OCI-LY3 (cell line): ENCODE measurements around the gene LAMTOR1.

Experiments used
- EZH2phosphoT487 ChIP-seq: fragments of 200-600 bp; shearing (Covaris generic); IDR thresholded peaks from 2 replicates; pipeline ENCODE4 v1.6.1; 2018; ENCODE audit warnings: antibody characterized with exemption, mixed run types, low read depth
- TF ChIP-seq, protein P1 (sequence below): fragments of 200-600, 300-600 bp; sonication (generic); IDR thresholded peaks from 2 replicates; pipeline ENCODE4 v1.5.1; 2014; ENCODE audit warnings: antibody characterized with exemption, low read length, low read depth

DNA sequence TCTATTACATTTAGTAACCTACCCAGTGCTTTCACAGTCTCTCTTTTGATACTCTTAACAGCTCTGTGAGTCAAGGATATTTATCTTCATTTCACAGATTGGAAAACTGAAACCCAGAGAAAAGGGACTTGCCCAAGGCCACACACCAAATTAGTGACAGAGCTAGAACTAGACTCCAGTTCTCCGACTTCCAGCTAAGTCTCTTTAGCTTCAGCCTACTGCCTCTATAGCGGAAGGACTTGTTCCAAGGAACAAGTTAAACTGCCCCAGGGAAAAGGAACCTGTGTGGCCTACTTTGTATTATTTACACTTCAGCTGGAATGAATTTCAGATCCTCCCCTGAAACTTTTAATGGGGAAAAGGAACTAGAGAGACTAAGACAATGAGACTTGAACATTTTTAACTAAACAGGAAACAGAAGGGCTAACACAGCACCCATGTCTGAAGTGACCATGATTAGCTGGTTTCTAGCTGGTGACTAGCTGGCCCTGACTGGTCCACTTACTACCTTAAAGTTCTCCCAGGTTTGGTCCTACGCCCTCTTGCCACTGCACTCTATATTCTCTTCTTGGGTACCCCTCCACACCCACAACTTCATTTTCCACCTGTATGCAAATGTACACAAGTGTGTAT, 21.2 kb downstream of the LAMTOR1 start:
- TF ChIP-seq, protein P1, sequence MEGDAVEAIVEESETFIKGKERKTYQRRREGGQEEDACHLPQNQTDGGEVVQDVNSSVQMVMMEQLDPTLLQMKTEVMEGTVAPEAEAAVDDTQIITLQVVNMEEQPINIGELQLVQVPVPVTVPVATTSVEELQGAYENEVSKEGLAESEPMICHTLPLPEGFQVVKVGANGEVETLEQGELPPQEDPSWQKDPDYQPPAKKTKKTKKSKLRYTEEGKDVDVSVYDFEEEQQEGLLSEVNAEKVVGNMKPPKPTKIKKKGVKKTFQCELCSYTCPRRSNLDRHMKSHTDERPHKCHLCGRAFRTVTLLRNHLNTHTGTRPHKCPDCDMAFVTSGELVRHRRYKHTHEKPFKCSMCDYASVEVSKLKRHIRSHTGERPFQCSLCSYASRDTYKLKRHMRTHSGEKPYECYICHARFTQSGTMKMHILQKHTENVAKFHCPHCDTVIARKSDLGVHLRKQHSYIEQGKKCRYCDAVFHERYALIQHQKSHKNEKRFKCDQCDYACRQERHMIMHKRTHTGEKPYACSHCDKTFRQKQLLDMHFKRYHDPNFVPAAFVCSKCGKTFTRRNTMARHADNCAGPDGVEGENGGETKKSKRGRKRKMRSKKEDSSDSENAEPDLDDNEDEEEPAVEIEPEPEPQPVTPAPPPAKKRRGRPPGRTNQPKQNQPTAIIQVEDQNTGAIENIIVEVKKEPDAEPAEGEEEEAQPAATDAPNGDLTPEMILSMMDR: no peak
- TF ChIP-seq EZH2phosphoT487: no peak
